ENCODE results near the gene HAT1. TPM values are rescaled to one million over a fixed set of nuclear protein-coding genes. Genes with fewer than 3 reads are reported as not detected.
A peak's percentile ranks its signal among the peaks of the same experiment; 100 is the strongest.

HAT1 gene
- total RNA-seq, 1 experiment from 2014 or later = 58.9 TPM

DNA sequence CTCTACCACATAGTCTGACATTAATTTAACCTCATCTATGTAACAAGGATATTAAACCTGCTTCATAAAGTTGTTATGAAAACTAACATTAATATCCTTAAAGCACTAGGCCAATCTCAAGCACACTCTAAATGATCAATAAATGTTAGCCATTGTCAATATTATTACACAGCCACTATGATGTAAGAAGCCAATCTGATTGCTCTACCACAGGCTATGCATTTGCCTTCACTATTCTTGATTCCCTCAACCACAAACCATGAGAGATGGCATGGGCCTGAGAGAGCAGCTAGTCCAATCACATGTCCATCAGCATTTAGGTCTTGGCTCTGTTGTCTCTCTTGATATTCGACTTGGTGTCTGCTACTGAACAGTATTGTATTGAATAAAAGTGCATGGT lies 32.5 kb upstream of the HAT1 start:
- no peak overlapping the region for H3K27ac Mint-ChIP-seq
- no peak overlapping the region for H3K4me3 Mint-ChIP-seq
- DNase-seq (ENCODE audit: low spot score) (no peak), ATAC-seq (no peak)
- H3K9me3 Mint-ChIP-seq = no peaks in the 10 kb centered on the region
- H3K4me1 Mint-ChIP-seq = peaks cover 11% of the 10 kb centered on the region
- POLR2A ChIA-PET = no interaction called here
- H3K36me3 Mint-ChIP-seq = no peaks in the 10 kb centered on the region; the same call in 1 of the 2 replicates
- TF ChIP-seq, protein P1, sequence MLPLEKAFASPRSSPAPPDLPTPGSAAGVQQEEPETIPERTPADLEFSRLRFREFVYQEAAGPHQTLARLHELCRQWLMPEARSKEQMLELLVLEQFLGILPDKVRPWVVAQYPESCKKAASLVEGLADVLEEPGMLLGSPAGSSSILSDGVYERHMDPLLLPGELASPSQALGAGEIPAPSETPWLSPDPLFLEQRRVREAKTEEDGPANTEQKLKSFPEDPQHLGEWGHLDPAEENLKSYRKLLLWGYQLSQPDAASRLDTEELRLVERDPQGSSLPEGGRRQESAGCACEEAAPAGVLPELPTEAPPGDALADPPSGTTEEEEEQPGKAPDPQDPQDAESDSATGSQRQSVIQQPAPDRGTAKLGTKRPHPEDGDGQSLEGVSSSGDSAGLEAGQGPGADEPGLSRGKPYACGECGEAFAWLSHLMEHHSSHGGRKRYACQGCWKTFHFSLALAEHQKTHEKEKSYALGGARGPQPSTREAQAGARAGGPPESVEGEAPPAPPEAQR (CRISPR knock-in tag; IDR thresholded peaks at IDR 0.05) = no peak
- peak; percentile 89 for TF ChIP-seq GABPB1 (CRISPR knock-in tag; IDR thresholded peaks at IDR 0.05)
- no peak for TF ChIP-seq ATF1 (CRISPR knock-in tag; IDR thresholded peaks at IDR 0.05)
- H3K27me3 Mint-ChIP-seq (ENCODE audit: low read depth) = no peaks in the 10 kb centered on the region
- CTCF ChIA-PET = no interaction called here

DNA sequence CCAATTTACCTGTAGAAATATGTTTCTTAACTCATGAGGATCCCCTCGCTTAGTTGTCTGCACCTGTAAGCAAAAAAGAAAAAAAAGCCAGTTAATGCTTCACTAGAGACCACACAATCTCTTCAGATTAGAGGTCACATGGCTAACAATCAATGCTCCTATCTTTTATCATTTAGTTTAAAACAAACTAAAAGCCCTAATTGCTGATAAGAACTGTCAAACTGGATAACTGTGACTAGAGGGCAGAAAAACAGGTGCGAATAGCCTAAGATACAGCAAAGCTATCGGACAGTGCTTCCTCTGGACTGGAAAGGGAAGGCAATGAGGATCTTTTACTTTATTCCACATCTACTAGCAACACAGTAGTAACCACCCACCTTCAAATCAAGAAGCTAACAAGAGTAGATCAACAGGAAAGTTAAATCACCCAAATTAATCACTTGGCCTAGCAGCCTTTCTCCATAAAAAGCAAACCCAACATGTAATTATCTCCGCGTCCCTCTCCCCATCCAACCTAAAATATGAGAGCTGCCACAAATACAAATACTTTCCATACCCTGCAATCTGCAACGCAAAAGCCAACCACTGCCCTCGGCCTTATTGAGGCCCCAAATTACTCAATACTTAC lies 29.0 kb upstream of the HAT1 start:
- no peak for TF ChIP-seq NFATC4 (CRISPR knock-in tag; IDR thresholded peaks at IDR 0.05)
- no peak for TF ChIP-seq JUN (CRISPR knock-in tag; IDR thresholded peaks at IDR 0.05)
- TF ChIP-seq TCF7 (CRISPR knock-in tag; IDR thresholded peaks at IDR 0.05; ENCODE audit: low read depth) = no peak
- TF ChIP-seq CREB1 (CRISPR knock-in tag; IDR thresholded peaks at IDR 0.05) = no peak
- no peak for TF ChIP-seq NR2C2 (CRISPR knock-in tag; IDR thresholded peaks at IDR 0.05)
- TF ChIP-seq ZNF219 (CRISPR knock-in tag; IDR thresholded peaks at IDR 0.05; ENCODE audit: borderline replicate concordance) = no peak
- TF ChIP-seq PRRX2 (CRISPR knock-in tag; IDR thresholded peaks at IDR 0.05) = no peak
- Mint-ChIP-seq H3K27me3 (ENCODE audit: low read depth) (no peaks in the 10 kb centered on the region), H3K9me3 (peaks cover 8% of the 10 kb centered on the region; the same call in 1 of the 2 replicates), H3K4me3 (peak overlapping the region; percentile 93), H3K4me1 (peaks cover 14% of the 10 kb centered on the region), H3K27ac (peak overlapping the region; percentile 79), H3K36me3 (peaks cover 2% of the 10 kb centered on the region; the same call in 1 of the 2 replicates)
- ChIA-PET POLR2A (interaction anchor here (1.5 kb wide), 1 partner anchor 10 kb away, joined by 7 read pairs; no protein-coding TSS in a partner anchor), CTCF (interaction anchor here (1.3 kb wide), 2 partner anchors 29 to 234 kb away, joined by 3 read pairs; partner anchors contain the start of gene HAT1)
- ATAC-seq = no peak
- no peak for DNase-seq (ENCODE audit: low spot score)

DNA sequence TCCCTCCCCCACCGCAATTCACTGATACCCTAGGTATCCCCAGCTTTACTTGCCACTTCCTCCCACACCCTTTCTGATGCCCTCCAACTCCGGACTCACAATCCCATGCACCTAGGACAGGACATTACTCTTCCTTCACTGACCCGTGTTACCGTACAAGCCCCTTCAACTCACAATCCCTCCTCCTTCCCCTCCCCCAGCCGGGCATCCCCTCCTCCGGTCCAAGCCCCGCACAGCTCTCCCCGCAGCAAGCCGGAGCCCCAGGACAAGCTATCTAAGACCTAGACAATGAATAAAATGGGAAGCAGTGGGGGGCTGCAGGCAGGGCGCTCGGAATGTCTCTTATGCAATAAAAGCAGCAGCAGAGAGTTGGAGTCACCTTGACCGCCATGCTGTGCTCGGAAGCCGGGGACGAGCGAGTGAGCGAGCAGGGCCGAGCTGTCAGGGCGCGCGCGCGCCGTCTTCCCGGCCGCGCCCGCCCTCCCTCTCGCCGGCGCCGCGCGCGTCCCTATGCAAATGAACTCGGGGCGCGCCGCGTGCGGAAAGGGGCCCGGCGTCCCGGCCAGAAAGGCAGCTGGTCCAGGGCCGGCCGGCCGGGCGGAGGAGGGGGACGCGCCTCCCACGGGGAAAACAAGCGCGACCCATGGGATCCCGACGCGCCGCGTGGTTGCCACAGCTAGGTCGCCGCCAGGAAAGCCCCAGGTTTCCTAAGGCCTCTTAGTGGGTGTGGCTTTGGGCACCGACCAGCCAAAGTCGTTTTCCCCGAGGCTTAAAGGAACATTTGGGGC lies 28.2 kb upstream of the HAT1 start, which contains the start of gene SLC25A12:
TSS of gene SLC25A12 (minus strand) at position 421 of the 788 bp plus-strand sequence. CDS start at position 391, 30 bp downstream.
- Mint-ChIP-seq H3K4me1 (peaks cover 14% of the 10 kb centered on the region), H3K4me3 (peak within 1 kb of the TSS; percentile 93), H3K27ac (peak within 1 kb of the TSS; percentile 79), H3K36me3 (peaks cover 5% of the 10 kb centered on the region; the same call in 1 of the 2 replicates), H3K9me3 (peaks cover 12% of the 10 kb centered on the region; the same call in 1 of the 2 replicates), H3K27me3 (ENCODE audit: low read depth) (no peaks in the 10 kb centered on the region)
- CTCF ChIA-PET = interaction anchor here (0.9 to 1.3 kb wide), 3 partner anchors 28 to 233 kb away, joined by 3 read pairs; partner anchors contain the start of gene HAT1
- ATAC-seq (peak; percentile 96), DNase-seq (ENCODE audit: low spot score) (peak; percentile 78)
- POLR2A ChIA-PET = interaction anchor here (1.5 to 2.3 kb wide), 2 partner anchors 11 to 28 kb away, joined by 7 to 8 read pairs; partner anchors contain the start of gene HAT1
- TF ChIP-seq, protein P2, sequence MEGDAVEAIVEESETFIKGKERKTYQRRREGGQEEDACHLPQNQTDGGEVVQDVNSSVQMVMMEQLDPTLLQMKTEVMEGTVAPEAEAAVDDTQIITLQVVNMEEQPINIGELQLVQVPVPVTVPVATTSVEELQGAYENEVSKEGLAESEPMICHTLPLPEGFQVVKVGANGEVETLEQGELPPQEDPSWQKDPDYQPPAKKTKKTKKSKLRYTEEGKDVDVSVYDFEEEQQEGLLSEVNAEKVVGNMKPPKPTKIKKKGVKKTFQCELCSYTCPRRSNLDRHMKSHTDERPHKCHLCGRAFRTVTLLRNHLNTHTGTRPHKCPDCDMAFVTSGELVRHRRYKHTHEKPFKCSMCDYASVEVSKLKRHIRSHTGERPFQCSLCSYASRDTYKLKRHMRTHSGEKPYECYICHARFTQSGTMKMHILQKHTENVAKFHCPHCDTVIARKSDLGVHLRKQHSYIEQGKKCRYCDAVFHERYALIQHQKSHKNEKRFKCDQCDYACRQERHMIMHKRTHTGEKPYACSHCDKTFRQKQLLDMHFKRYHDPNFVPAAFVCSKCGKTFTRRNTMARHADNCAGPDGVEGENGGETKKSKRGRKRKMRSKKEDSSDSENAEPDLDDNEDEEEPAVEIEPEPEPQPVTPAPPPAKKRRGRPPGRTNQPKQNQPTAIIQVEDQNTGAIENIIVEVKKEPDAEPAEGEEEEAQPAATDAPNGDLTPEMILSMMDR (IDR thresholded peaks at IDR 0.05) = no peak
- no peak for TF ChIP-seq GTF2I (CRISPR knock-in tag; conservative IDR thresholded peaks at IDR 0.05)
- TF ChIP-seq, protein P3, sequence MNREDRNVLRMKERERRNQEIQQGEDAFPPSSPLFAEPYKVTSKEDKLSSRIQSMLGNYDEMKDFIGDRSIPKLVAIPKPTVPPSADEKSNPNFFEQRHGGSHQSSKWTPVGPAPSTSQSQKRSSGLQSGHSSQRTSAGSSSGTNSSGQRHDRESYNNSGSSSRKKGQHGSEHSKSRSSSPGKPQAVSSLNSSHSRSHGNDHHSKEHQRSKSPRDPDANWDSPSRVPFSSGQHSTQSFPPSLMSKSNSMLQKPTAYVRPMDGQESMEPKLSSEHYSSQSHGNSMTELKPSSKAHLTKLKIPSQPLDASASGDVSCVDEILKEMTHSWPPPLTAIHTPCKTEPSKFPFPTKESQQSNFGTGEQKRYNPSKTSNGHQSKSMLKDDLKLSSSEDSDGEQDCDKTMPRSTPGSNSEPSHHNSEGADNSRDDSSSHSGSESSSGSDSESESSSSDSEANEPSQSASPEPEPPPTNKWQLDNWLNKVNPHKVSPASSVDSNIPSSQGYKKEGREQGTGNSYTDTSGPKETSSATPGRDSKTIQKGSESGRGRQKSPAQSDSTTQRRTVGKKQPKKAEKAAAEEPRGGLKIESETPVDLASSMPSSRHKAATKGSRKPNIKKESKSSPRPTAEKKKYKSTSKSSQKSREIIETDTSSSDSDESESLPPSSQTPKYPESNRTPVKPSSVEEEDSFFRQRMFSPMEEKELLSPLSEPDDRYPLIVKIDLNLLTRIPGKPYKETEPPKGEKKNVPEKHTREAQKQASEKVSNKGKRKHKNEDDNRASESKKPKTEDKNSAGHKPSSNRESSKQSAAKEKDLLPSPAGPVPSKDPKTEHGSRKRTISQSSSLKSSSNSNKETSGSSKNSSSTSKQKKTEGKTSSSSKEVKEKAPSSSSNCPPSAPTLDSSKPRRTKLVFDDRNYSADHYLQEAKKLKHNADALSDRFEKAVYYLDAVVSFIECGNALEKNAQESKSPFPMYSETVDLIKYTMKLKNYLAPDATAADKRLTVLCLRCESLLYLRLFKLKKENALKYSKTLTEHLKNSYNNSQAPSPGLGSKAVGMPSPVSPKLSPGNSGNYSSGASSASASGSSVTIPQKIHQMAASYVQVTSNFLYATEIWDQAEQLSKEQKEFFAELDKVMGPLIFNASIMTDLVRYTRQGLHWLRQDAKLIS (CRISPR knock-in tag; IDR thresholded peaks at IDR 0.05; ENCODE audit: borderline replicate concordance) = no peak
- TF ChIP-seq, protein P4, sequence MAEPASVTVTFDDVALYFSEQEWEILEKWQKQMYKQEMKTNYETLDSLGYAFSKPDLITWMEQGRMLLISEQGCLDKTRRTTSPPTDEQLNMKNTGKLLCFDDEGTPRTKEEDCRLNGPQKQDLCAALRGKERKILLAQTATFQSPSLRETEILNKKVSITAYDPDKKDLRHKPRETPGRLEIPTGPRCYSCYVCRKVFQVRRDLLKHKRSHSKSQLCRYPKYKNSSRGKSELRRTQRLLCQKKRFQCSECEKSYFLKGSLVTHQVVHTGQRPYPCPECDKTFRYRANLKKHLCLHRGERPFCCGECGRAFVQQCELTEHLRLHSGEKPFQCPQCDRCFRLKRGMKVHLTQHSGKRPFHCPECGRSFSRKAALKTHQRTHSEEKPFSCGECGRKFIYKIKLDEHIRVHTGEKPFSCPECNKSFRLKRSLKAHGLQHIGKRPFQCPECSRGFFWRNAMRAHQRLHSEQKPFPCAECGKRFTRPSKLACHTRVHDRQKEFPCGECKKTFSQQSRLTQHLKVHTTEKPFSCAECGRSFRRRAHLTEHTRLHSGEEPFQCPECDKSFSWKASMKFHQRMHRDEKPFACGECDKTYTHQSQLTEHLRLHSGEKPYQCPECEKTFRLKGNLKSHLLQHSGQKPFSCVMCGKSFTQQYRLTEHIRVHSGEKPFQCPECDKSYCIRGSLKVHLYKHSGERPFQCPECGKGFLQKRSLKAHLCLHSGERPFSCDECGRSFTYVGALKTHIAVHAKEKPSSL (CRISPR knock-in tag; conservative IDR thresholded peaks at IDR 0.05) = no peak
- TF ChIP-seq NFE2L1 (CRISPR knock-in tag; IDR thresholded peaks at IDR 0.05) = 0 out of 2 replicates have a peak, but pooled peaks have one; percentile 41
- TF ChIP-seq OVOL2 (CRISPR knock-in tag; IDR thresholded peaks at IDR 0.05; ENCODE audit: borderline replicate concordance) = no peak
- TF ChIP-seq, protein P5, sequence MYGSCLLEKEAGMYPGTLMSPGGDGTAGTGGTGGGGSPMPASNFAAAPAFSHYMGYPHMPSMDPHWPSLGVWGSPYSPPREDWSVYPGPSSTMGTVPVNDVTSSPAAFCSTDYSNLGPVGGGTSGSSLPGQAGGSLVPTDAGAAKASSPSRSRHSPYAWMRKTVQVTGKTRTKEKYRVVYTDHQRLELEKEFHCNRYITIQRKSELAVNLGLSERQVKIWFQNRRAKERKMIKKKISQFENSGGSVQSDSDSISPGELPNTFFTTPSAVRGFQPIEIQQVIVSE (CRISPR knock-in tag; IDR thresholded peaks at IDR 0.05; ENCODE audit: borderline replicate concordance) = no peak
- TF ChIP-seq, protein P6, sequence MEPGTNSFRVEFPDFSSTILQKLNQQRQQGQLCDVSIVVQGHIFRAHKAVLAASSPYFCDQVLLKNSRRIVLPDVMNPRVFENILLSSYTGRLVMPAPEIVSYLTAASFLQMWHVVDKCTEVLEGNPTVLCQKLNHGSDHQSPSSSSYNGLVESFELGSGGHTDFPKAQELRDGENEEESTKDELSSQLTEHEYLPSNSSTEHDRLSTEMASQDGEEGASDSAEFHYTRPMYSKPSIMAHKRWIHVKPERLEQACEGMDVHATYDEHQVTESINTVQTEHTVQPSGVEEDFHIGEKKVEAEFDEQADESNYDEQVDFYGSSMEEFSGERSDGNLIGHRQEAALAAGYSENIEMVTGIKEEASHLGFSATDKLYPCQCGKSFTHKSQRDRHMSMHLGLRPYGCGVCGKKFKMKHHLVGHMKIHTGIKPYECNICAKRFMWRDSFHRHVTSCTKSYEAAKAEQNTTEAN (CRISPR knock-in tag; IDR thresholded peaks at IDR 0.05) = no peak
- no peak for TF ChIP-seq NR3C1 (CRISPR knock-in tag; conservative IDR thresholded peaks at IDR 0.05; ENCODE audit: low read depth)

Measured in WTC11 (cell line).